ENCODE results near the gene RBM17.

The RBM17 gene

DNA sequence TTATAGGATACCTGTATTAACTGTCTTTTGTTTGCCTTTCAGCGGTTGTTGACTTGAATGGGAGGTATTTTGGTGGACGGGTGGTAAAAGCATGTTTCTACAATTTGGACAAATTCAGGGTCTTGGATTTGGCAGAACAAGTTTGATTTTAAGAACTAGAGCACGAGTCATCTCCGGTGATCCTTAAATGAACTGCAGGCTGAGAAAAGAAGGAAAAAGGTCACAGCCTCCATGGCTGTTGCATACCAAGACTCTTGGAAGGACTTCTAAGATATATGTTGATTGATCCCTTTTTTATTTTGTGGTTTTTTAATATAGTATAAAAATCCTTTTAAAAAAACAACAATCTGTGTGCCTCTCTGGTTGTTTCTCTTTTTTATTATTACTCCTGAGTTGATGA lies 26.6 kb downstream of the RBM17 start:
- no peak for DNase-seq (ENCODE audit: low read depth)
- no peak overlapping the region for H3K4me3 ChIP-seq (ENCODE audit: low read length)
- TF ChIP-seq, protein P1, sequence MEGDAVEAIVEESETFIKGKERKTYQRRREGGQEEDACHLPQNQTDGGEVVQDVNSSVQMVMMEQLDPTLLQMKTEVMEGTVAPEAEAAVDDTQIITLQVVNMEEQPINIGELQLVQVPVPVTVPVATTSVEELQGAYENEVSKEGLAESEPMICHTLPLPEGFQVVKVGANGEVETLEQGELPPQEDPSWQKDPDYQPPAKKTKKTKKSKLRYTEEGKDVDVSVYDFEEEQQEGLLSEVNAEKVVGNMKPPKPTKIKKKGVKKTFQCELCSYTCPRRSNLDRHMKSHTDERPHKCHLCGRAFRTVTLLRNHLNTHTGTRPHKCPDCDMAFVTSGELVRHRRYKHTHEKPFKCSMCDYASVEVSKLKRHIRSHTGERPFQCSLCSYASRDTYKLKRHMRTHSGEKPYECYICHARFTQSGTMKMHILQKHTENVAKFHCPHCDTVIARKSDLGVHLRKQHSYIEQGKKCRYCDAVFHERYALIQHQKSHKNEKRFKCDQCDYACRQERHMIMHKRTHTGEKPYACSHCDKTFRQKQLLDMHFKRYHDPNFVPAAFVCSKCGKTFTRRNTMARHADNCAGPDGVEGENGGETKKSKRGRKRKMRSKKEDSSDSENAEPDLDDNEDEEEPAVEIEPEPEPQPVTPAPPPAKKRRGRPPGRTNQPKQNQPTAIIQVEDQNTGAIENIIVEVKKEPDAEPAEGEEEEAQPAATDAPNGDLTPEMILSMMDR (conservative IDR thresholded peaks at IDR 0.05; ENCODE audit: low read length), result no peak

DNA sequence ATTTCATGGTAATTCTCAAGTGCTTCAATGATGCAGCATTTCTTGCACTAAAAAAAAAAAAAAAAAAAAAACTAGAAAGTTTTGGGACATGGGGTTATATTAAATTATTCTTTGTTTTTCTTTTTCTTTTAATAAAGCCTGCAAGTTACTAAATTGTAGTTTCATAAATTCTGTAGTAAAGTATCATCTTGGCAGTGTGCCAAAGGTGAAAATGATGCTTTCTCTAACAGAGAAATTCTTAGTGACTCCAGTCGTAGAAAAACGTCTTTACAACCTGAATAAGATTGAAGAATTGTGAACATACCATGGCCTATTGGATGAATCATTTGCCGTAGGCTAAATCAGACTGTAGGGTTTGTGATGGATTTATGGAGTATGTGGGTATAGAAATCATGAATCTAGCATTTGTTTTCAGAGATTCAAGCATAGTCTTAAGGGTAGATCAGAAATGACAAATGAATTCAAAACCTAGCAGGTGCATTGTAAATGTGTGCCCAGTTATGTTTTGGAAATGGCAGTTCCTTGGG lies 27.1 kb downstream of the RBM17 start:
- H3K4me3 ChIP-seq (ENCODE audit: low read length), result no peak overlapping the region
- DNase-seq (ENCODE audit: low read depth), result no peak
- TF ChIP-seq, protein P1 (conservative IDR thresholded peaks at IDR 0.05; ENCODE audit: low read length), result no peak

DNA sequence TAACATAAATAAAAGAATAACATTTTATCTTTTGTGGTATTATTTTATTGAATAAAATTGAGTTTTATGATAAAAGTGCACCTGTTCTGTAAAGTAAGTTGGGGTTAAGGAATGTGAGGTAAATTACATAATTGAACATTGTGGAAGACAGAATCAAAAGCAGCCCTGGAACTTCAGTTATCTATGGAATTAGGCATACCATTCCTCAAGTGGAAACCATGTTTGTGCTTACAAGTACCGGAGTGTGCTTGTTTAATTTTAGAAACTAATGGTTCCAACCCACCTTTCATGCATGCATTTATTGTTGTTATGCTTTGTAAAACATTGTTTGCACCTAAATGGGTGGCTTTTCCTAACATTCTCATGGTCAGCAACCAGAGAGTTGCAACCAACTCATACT lies 28.0 kb downstream of the RBM17 start:
- no peak for DNase-seq (ENCODE audit: low read depth)
- TF ChIP-seq, protein P1 (conservative IDR thresholded peaks at IDR 0.05; ENCODE audit: low read length), result no peak
- no peak overlapping the region for H3K4me3 ChIP-seq (ENCODE audit: low read length)

DNA sequence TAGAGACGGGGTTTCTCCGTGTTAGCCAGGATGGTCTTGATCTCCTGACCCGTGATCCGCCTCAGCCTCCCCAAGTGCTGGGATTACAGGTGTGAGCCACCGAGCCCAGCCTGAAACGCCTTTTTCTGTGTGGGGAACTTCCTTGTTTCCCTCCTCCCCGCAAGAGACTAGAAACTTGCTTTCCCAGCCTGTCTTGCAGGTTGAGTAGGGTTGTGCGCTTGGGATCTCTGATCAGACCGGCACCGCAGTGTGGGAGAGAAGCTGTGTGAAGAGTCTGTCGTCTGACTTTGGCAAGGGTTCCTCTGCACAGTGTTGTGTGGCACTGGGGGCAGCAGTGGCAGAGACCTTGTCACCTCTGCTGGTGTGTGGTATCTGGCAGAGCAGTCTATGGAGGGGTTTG lies 28.9 kb downstream of the RBM17 start:
- H3K4me3 ChIP-seq (ENCODE audit: low read length), result no peak overlapping the region
- DNase-seq (ENCODE audit: low read depth), result no peak
- TF ChIP-seq, protein P1 (conservative IDR thresholded peaks at IDR 0.05; ENCODE audit: low read length), result no peak

DNA sequence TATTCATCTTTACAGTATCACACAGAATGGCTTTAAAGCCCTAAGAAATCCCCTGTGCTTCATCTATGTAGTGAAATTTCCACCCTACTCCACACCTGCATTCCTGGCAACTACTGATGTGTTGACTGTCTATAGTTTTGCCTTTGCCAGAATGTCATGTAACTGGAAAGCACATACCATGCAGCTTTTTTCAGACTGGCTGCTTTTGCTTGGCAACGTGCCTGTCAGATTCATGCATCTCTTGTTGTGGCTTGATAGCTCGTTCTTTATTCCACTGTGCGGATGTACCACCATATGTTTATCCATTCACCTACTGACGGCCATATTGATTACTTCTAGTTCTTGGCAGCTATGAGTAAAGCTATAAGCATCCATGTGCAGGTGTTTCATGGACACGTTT lies 30.6 kb downstream of the RBM17 start:
- no peak overlapping the region for H3K4me3 ChIP-seq (ENCODE audit: low read length)
- DNase-seq (ENCODE audit: low read depth), result no peak

DNA sequence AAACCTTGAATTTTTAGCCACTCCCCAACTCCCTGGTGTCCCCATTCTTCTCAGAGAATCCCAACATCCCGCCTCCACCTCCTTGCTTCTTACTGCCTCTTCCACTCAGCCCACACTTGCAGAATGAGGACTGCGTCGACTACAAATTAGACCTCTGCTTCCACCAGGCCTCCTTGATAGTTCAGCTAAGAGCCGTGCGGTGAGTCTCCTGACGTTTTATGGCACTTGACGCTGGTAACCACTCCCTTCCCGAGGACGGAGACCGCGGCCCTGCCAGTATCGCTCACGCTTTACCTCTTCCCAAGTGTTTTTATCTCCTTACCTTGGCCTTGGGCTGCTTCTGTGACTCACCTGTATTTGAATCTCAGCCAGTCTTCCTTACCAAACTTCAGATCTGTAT lies 31.1 kb downstream of the RBM17 start:
- DNase-seq (ENCODE audit: low read depth), result no peak
- no peak overlapping the region for H3K4me3 ChIP-seq (ENCODE audit: low read length)
- TF ChIP-seq, protein P1 (conservative IDR thresholded peaks at IDR 0.05; ENCODE audit: low read length), result no peak

More for the DNA sequence above, 30.6 kb downstream of the RBM17 start:
- TF ChIP-seq, protein P1 (conservative IDR thresholded peaks at IDR 0.05; ENCODE audit: low read length), result no peak

DNA sequence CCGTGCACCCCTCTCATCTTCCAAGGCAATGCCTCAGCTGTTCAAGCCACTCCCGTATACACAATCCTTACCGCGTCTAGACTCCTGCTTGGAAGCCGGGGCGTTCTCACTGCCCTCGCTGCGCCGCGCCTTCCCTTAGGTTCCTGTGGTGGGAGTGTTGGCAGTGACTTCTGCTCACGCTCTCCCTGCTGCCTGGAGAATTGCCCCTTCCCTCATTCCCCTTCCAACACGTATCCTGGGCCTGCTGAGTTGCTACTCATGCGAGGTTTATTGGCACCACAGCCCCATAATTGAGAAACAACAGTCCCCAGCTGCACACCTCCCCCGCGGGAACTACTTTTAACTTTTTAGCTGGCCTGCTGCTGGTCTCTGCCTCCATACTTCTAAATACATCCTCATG lies 31.9 kb downstream of the RBM17 start:
- H3K4me3 ChIP-seq (ENCODE audit: low read length), result no peak overlapping the region
- TF ChIP-seq, protein P1 (conservative IDR thresholded peaks at IDR 0.05; ENCODE audit: low read length), result no peak
- DNase-seq (ENCODE audit: low read depth), result peak; percentile 23

Data from AG10803 (cell line).